ENCODE results near the gene ZNRF1. TPM values are rescaled to one million over a fixed set of nuclear protein-coding genes. Genes with fewer than 3 reads are reported as not detected.

Gene ZNRF1
- total and polyA plus RNA-seq, 10 of the 15 experiments (the other 5 are each of a cell fraction or from before 2014, with no cell fraction given), result 5.8 to 25.9 (median 14.3) TPM

DNA sequence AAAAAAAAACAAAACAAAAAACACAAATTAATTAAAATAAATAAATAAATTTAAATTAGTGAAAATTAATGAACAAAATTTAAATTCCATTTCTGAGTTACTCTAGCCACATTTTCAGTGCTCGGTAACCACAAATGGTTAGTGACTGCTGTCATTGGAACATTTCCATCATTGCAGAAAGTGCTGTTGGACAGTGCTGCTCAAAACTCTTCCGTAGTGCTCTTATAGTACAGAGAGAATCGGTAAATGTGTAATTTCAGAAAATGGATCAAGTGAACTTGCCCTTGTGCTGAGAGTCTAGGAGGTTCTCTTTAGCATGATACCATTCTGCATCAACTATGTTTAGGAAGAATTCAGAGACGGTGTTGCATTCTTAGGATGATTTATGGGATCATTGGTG, 23.7 kb downstream of the ZNRF1 start:
- no peak overlapping the region for H3K27ac ChIP-seq (ENCODE audit: control insufficient read depth, insufficient read depth)
- no peak overlapping the region for H3K4me2 ChIP-seq (ENCODE audit: control insufficient read depth, insufficient read depth)
- ChIA-PET POLR2A (no interaction called here), RAD21 (ENCODE audit: unreplicated experiment) (no interaction called here), CTCF (no interaction called here), SMC1A (ENCODE audit: uncharacterized antibody, unreplicated experiment) (interaction anchor here (0.8 to 1.2 kb wide), 4 partner anchors 8 to 21 kb away, joined by 3 read pairs; no protein-coding TSS in a partner anchor)
- intact Hi-C loops (cut with micrococcal nuclease; ENCODE audit: unreplicated experiment) (no loop called here), in situ Hi-C loops (cut with MboI) (no loop called here)
- FAIRE-seq (no peak), DNase-seq (ENCODE audit: low read depth, low spot score) (no peak), ATAC-seq (no peak)
- peaks cover 9% of the 10 kb centered on the region; the same call in 2 of the 3 replicates for H3K9me3 ChIP-seq (replicated peaks; ENCODE audit: control insufficient read depth, insufficient read depth, low read length)
- TF ChIP-seq SMARCA5 (IDR thresholded peaks at IDR 0.05) (no peak), ETV6 (conservative IDR thresholded peaks at IDR 0.05 in 1 of 2, IDR thresholded peaks at IDR 0.05 in 1 of 2; ENCODE audit: borderline replicate concordance in 1 of 2, low read depth in 1 of 2) (no peak), WRNIP1 (IDR thresholded peaks at IDR 0.05; ENCODE audit: borderline replicate concordance, low read depth, low read length) (no peak), ZNF217 (IDR thresholded peaks at IDR 0.05) (no peak), RUNX3 (IDR thresholded peaks at IDR 0.05; ENCODE audit: low read length) (no peak), TBL1XR1 (IDR thresholded peaks at IDR 0.05; ENCODE audit: low read depth, low read length) (no peak)
- TF ChIP-seq, protein P1, sequence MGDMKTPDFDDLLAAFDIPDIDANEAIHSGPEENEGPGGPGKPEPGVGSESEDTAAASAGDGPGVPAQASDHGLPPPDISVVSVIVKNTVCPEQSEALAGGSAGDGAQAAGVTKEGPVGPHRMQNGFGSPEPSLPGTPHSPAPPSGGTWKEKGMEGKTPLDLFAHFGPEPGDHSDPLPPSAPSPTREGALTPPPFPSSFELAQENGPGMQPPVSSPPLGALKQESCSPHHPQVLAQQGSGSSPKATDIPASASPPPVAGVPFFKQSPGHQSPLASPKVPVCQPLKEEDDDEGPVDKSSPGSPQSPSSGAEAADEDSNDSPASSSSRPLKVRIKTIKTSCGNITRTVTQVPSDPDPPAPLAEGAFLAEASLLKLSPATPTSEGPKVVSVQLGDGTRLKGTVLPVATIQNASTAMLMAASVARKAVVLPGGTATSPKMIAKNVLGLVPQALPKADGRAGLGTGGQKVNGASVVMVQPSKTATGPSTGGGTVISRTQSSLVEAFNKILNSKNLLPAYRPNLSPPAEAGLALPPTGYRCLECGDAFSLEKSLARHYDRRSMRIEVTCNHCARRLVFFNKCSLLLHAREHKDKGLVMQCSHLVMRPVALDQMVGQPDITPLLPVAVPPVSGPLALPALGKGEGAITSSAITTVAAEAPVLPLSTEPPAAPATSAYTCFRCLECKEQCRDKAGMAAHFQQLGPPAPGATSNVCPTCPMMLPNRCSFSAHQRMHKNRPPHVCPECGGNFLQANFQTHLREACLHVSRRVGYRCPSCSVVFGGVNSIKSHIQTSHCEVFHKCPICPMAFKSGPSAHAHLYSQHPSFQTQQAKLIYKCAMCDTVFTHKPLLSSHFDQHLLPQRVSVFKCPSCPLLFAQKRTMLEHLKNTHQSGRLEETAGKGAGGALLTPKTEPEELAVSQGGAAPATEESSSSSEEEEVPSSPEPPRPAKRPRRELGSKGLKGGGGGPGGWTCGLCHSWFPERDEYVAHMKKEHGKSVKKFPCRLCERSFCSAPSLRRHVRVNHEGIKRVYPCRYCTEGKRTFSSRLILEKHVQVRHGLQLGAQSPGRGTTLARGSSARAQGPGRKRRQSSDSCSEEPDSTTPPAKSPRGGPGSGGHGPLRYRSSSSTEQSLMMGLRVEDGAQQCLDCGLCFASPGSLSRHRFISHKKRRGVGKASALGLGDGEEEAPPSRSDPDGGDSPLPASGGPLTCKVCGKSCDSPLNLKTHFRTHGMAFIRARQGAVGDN (IDR thresholded peaks at IDR 0.05), result no peak
- no peak overlapping the region for H3K9ac ChIP-seq (ENCODE audit: control insufficient read depth, insufficient read depth, low read length)
- BruUV-seq (replicated peaks), result no TSS peak
- WGBS (ENCODE audit: insufficient coverage, insufficient replicate concordance, low lambda C conversion rate, missing lambda C conversion rate), result 98% methylated on average over 4 of the region's 4 CpGs
- no peak overlapping the region for H2AFZ ChIP-seq (ENCODE audit: control insufficient read depth, low read depth, low read length)
- H3K4me1 ChIP-seq (ENCODE audit: control insufficient read depth, insufficient read depth, low read length), result peaks cover 21% of the 10 kb centered on the region
- H3K4me3 ChIP-seq, result no peak overlapping the region
- H3K36me3 ChIP-seq (ENCODE audit: control insufficient read depth in 2 of 2, insufficient read depth in 2 of 2, low read length in 1 of 2), result no peaks in the 10 kb centered on the region
- no peaks in the 10 kb centered on the region for H3K27me3 ChIP-seq (replicated peaks in 1 of 2; ENCODE audit: control insufficient read depth in 2 of 2, insufficient read depth in 2 of 2, low read length in 1 of 2)
- peaks cover 14% of the 10 kb centered on the region for H3K79me2 ChIP-seq (ENCODE audit: control insufficient read depth, insufficient read depth, low read length)
- no peaks in the 10 kb centered on the region for H4K20me1 ChIP-seq (ENCODE audit: control insufficient read depth, insufficient read depth)

Measured in GM12878 (cell line).